MM.1S (cell line): ENCODE results near the gene PPM1G.

Experiments
- DNase-seq: peaks from one replicate; pipeline ENCODE4 v3.0.0-alpha.2; 2015
- H2AFZ ChIP-seq: fragments of 300-600 bp; sonication (generic); 2 replicates; pipeline ENCODE4 v1.6.0; 2016; ENCODE audit warnings: antibody characterized with exemption, low read length
- H3F3A ChIP-seq: fragments of 300-600 bp; sonication (generic); 2 replicates; pipeline ENCODE4 v1.6.1; 2016; ENCODE audit warnings: mild to moderate bottlenecking, antibody characterized with exemption, low read length, moderate library complexity, mixed read lengths; ENCODE audit not compliant: insufficient read depth
- H3K27ac ChIP-seq: fragments of 300-600 bp; sonication (generic); 2 replicates; pipeline ENCODE4 v1.5.1; 2016; ENCODE audit warnings: mild to moderate bottlenecking, low read length
- H3K27me3 ChIP-seq: fragments of 300-600 bp; sonication (generic); replicated peaks from 2 replicates; pipeline ENCODE4 v1.6.0; 2016; ENCODE audit warnings: low read length; ENCODE audit not compliant: insufficient read depth
- H3K36me3 ChIP-seq: fragments of 300-600 bp; sonication (generic); replicated peaks from 2 replicates; pipeline ENCODE4 v1.6.1; 2016; ENCODE audit warnings: mild to moderate bottlenecking, low read length, mixed read lengths; ENCODE audit not compliant: insufficient read depth
- H3K4me1 ChIP-seq: fragments of 300-600 bp; sonication (generic); 2 replicates; pipeline ENCODE4 v1.6.1; 2016; ENCODE audit warnings: low read length, mixed read lengths
- H3K4me2 ChIP-seq: fragments of 300-600 bp; sonication (generic); 2 replicates; pipeline ENCODE4 v1.6.0; 2016; ENCODE audit warnings: low read depth, low read length
- H3K4me3 ChIP-seq: fragments of 300-600 bp; sonication (generic); 2 replicates; pipeline ENCODE4 v1.5.1; 2016; ENCODE audit warnings: low read length, mixed read lengths
- H3K79me2 ChIP-seq: fragments of 300-600 bp; sonication (generic); 2 replicates; pipeline ENCODE4 v1.6.1; 2016; ENCODE audit warnings: mixed run types, low read length, mixed read lengths
- H3K9ac ChIP-seq: fragments of 300-600 bp; sonication (generic); 2 replicates; pipeline ENCODE4 v1.6.1; 2016; ENCODE audit warnings: low read length, mixed read lengths
- H3K9me2 ChIP-seq: fragments of 300-600 bp; sonication (generic); replicated peaks from 2 replicates; pipeline ENCODE4 v1.6.1; 2016; ENCODE audit warnings: mild to moderate bottlenecking, low read length, mixed read lengths; ENCODE audit not compliant: insufficient read depth
- H3K9me3 ChIP-seq: fragments of 300-600 bp; sonication (generic); replicated peaks from 2 replicates; pipeline ENCODE4 v1.6.1; 2016; ENCODE audit warnings: mild to moderate bottlenecking, low read length, mixed read lengths; ENCODE audit not compliant: insufficient read depth
- H4K20me1 ChIP-seq: fragments of 300-600 bp; sonication (generic); 2 replicates; pipeline ENCODE4 v1.6.1; 2016; ENCODE audit warnings: mild to moderate bottlenecking, low read length, moderate library complexity, mixed read lengths; ENCODE audit not compliant: insufficient read depth
- EZH2 ChIP-seq: fragments of 300-600 bp; sonication (generic); optimal IDR thresholded peaks from 2 replicates; pipeline ENCODE3; 2017; ENCODE audit warnings: low read depth, mild to moderate bottlenecking, antibody characterized with exemption, low read length, mixed read lengths
- EZH2phosphoT487 ChIP-seq: fragments of 300-600 bp; sonication (generic); IDR thresholded peaks from 2 replicates; pipeline ENCODE4 v1.6.1; 2018; ENCODE audit warnings: antibody characterized with exemption, low read length
- TF ChIP-seq, protein P1 (sequence below): fragments of 300-600 bp; sonication (generic); IDR thresholded peaks from 2 replicates; pipeline ENCODE4 v1.5.1; 2016; ENCODE audit warnings: antibody characterized with exemption, low read length, mixed read lengths

PPM1G gene

DNA sequence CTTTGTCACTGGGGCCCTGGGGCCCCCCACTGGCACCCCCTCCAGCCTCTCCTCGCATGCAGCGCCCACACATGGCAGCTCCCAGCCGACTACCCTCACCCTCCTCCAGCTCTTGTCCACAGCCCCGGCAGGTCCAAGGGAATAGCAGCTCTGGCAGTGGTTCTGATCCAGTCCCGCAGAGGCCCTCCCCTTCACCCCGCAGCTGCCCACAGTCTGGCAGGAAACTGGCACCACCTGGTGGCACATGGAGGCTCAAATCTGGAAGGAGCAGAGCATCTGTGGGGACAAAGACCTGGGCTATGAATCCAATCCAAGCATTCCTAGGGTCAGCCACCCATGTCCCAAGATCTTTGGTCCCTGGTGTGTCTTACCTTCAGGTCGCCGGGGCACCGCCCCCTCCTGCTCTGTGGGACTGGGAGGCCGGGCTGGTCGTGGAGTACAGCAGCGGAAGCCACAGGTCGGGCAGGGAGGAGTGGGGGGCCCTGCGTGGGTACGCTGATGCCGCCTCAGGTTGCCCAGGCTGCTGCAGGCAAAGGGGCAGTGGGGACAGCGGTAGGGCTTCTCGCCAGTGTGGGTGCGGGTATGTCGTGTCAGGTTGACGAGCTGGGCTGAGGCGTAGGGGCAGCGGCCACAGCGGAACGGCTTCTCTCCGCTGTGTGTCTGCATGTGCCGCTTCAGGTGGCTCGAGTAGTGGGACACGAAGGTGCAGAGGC, 31.1 kb downstream of the PPM1G start:
- Histone ChIP-seq H3K4me3 (no peak overlapping the region), H3K27me3 (no peaks in the 10 kb centered on the region), H4K20me1 (no peaks in the 10 kb centered on the region), H3K9me3 (no peaks in the 10 kb centered on the region), H3F3A (peaks cover 29% of the 10 kb centered on the region), H3K9ac (no peak overlapping the region), H3K4me2 (no peak overlapping the region), H3K79me2 (peaks cover 25% of the 10 kb centered on the region), H3K4me1 (no peaks in the 10 kb centered on the region), H2AFZ (no peak overlapping the region), H3K36me3 (no peaks in the 10 kb centered on the region; the same call in none of the 2 replicates), H3K27ac (no peak overlapping the region), H3K9me2 (no peaks in the 10 kb centered on the region)
- TF ChIP-seq EZH2: no peak
- TF ChIP-seq, protein P1, sequence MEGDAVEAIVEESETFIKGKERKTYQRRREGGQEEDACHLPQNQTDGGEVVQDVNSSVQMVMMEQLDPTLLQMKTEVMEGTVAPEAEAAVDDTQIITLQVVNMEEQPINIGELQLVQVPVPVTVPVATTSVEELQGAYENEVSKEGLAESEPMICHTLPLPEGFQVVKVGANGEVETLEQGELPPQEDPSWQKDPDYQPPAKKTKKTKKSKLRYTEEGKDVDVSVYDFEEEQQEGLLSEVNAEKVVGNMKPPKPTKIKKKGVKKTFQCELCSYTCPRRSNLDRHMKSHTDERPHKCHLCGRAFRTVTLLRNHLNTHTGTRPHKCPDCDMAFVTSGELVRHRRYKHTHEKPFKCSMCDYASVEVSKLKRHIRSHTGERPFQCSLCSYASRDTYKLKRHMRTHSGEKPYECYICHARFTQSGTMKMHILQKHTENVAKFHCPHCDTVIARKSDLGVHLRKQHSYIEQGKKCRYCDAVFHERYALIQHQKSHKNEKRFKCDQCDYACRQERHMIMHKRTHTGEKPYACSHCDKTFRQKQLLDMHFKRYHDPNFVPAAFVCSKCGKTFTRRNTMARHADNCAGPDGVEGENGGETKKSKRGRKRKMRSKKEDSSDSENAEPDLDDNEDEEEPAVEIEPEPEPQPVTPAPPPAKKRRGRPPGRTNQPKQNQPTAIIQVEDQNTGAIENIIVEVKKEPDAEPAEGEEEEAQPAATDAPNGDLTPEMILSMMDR: peak; percentile 24; the same call in 1 of the 2 replicates
- no peak for DNase-seq

- no peak overlapping the region for H3K4me3 ChIP-seq
- H3K27me3 ChIP-seq: no peaks in the 10 kb centered on the region
- H3K27ac ChIP-seq: no peak overlapping the region
- no peak overlapping the region for H2AFZ ChIP-seq
- no peaks in the 10 kb centered on the region for H3K4me1 ChIP-seq
- no peak overlapping the region for H3K4me2 ChIP-seq
- no peak overlapping the region for H3K9ac ChIP-seq
- no peaks in the 10 kb centered on the region for H3K9me2 ChIP-seq
- no peaks in the 10 kb centered on the region for H3K9me3 ChIP-seq
- H4K20me1 ChIP-seq: no peaks in the 10 kb centered on the region
- H3K79me2 ChIP-seq: peaks cover 29% of the 10 kb centered on the region
- no peak for DNase-seq
- no peaks in the 10 kb centered on the region; the same call in 1 of the 2 replicates for H3K36me3 ChIP-seq
- no peak for TF ChIP-seq EZH2phosphoT487
- TF ChIP-seq, protein P1: no peak
- H3F3A ChIP-seq: peaks cover 29% of the 10 kb centered on the region
Observed at GRCh38 chr2:27377618-27378095, 31.7 kb downstream of the PPM1G start.

GRCh38 chr2:27376866-27377617, 32.3 kb downstream of the PPM1G start:
- Histone ChIP-seq H3K27me3 (no peaks in the 10 kb centered on the region), H4K20me1 (no peaks in the 10 kb centered on the region), H3K4me1 (no peaks in the 10 kb centered on the region), H3K4me2 (no peak overlapping the region), H3K9ac (no peak overlapping the region), H3K9me3 (no peaks in the 10 kb centered on the region), H3K36me3 (no peaks in the 10 kb centered on the region; the same call in 1 of the 2 replicates), H2AFZ (no peak overlapping the region), H3K9me2 (no peaks in the 10 kb centered on the region), H3K27ac (no peak overlapping the region), H3F3A (peaks cover 24% of the 10 kb centered on the region), H3K79me2 (peaks cover 34% of the 10 kb centered on the region), H3K4me3 (no peak overlapping the region)
- TF ChIP-seq EZH2phosphoT487 (no peak), EZH2 (no peak)
- TF ChIP-seq, protein P1: no peak
- no peak for DNase-seq
